Activated T-cell treated with anti-CD3 and anti-CD28 coated beads for 24 hours (primary cell): ENCODE measurements around the gene CHMP6.

Source experiments
- DNase-seq: peaks from one replicate; pipeline ENCODE4 v3.0.0-alpha.2; 2020; ENCODE audit warnings: low read depth

The CHMP6 gene

DNA sequence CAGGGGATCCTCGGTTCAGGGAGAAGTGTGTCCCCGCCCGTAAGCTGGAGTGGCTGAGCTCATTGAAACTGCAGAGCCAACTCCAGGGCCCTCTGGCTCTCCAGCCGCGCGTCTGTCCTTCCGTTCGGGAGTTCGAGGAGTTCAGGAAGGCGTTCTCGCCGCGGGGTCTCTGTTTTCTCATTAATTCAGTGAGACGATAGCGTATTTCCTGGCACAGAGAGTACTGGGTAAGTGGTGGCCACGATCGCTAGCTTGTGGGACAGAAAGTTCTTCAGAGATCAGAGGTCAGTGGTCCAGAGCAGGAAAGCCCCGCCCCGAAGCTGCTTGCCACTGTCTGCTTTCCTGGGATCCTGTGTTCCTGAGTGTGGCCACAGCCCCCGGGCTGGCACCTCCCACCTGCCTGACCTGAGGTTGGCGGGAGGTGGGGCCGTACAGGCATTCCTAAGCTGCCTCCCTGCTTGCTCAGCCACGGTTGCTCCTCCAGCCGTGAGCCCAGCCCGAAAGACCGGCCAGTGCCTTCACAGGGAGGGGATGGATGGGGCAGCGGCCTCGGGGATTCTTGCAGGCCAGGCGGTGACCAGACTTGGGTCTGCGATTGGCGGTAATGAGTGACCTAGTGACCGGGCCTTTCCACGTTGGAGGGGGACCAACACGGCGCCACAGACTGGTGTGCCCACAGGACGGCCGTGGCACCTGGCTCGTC is 52.2 kb downstream of the CHMP6 start:
- no peak for DNase-seq

GRCh38 chr17:81044428-81044763 is 52.8 kb downstream of the CHMP6 start:
- DNase-seq = no peak

DNA sequence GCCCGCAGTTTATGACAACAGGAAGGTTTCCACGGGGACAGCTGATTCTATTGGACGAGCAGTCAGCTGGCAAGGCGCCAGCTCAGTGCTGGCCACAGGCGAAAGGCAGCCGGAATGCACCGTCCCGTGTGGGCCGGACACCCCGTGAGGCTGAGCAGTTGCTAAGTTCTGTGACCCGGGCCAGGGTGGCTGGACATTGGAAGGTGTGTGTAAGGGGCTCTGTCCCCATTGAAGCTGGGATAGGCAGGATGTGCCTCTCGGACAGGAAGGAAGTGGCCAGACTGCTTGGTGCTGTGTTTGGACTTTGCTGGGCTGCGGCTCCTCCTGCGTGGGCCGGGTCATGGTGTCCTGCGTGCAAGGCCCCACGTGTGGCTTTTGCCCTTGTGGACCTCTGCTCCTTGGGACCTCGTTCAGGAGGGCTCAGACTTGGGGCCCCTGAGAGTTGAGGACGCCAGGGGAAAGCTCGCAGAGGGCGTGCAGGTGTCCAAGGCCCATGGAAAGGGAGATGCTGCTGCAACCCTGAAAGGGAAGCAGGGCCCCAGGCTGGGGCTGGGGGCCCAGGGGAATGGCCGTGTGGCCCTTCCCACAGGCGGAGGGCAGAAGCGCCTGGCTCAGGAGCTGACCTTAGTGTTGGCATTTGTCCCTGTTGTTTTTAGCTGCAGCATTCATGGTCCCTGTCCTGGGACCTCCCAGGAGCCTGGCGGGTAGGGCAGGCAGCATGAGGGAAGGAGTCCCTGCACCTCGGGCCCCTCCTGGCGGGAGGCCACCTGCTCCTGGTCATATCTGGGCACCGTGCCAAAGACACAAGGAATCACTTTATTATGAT is 53.3 kb downstream of the CHMP6 start:
- no peak for DNase-seq

DNA sequence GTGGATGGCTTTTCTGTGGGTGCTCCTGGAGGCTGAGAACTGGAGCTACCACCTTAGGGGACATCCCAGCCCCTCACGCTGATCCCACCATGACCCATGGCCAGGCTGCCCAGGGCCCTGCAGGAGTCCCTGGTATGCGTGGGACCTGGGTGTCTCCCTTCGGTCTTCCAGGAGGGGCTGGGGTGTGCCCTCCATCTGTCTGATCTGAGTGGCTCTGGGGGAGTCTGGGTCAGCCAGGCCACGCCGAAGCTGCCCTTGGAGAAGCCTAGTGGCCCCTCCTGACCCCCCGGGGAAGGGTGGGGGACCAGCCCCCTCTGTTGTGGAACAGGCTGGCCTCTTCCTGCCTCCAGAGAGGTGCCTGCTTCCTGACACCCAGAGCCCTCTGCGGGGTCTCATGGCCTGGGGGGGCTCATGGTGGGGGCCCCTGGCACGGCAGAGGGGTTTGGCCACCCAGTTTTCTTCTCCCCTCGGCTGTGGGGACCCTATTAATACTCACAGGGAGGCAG is 54.0 kb downstream of the CHMP6 start:
- DNase-seq = no peak

- DNase-seq = no peak
Measured at GRCh38 chr17:81046132-81046769, 54.6 kb downstream of the CHMP6 start.

- DNase-seq = no peak
Measured at GRCh38 chr17:81046770-81047359, 55.2 kb downstream of the CHMP6 start.

DNA sequence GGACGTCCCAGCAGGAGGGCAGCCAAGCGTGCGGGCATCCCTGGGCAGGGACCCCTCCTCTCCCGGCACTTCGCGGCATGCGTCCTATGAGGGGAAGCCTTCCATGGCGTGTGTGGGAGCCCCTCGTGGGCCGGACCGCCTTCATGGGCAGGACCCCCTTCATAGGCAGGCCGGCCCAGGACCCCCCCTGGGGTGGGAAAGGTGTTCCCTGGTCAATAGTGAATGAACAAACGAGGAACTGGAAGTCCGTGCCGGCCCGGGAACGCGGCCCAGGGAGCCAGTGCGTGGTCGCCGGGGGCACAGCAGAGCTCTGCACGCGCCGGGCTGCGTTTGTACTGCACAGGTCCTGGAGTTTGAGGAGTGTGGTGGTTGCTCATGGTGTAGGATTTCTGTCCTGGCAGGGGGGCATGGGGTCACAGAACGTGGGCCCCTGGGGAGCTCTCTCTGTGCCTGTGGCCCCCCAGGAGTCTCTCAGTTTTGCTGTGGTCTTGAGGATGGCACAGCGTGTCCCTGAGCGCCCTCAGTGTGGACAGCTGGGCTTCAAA is 57.3 kb downstream of the CHMP6 start:
- no peak for DNase-seq

DNA sequence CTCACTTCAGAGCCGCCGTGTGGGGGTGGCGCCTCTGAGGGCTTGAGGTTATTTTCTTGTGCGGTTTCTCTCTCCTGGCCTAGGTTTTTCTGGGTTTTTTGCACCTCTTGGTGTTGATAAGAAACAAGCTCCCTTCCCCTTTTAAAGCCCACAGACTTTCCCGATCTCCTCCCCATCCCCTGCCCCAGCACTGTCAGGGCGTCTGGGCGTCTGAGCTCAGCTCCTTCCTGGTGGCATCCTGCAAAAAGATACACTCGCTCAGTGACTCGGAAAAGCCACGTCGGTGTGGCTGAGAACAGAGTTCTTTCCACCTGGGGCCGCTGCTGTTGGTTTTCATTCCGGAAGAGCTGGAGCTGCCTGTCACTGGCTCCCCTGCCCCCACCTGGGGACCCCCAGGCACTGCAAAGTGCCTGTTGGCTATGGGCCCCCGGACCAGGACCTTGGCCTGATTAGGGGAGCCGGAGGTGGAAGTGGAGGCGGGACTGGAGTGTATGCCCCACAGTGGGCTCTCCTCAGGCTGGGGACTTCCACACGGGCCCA is 57.8 kb downstream of the CHMP6 start:
- no peak for DNase-seq
